ENCODE measurements around the gene IQSEC3. TPM values are rescaled to one million over a fixed set of nuclear protein-coding genes. Genes with fewer than 3 reads are reported as not detected.

IQSEC3 gene
- total and polyA plus RNA-seq, 2 of the 13 experiments (the other 11 are each of a cell fraction or from before 2014, with no cell fraction given) = not detected

GRCh38 chr12:210277-211141 is 143.9 kb downstream of the IQSEC3 start (continued):
- no peak for TF ChIP-seq THYN1 (CRISPR knock-in tag; IDR thresholded peaks at IDR 0.05; ENCODE audit: borderline replicate concordance, low read depth)
- no peak for TF ChIP-seq ETS1 (CRISPR knock-in tag; IDR thresholded peaks at IDR 0.05)
- TF ChIP-seq KLF9 (CRISPR knock-in tag; IDR thresholded peaks at IDR 0.05; ENCODE audit: low read depth) = 0 out of 2 replicates have a peak, but pooled peaks have one; percentile 70
- TF ChIP-seq BCLAF1 (IDR thresholded peaks at IDR 0.05) = no peak
- peak; percentile 93 for TF ChIP-seq HOXA3 (CRISPR knock-in tag; IDR thresholded peaks at IDR 0.05)
- TF ChIP-seq ZNF674 (CRISPR knock-in tag; IDR thresholded peaks at IDR 0.05; ENCODE audit: low read depth) = no peak
- peak; percentile 65; the same call in 1 of the 2 replicates for TF ChIP-seq SP140L (CRISPR knock-in tag; IDR thresholded peaks at IDR 0.05; ENCODE audit: borderline replicate concordance)
- no peak for TF ChIP-seq RFX3 (CRISPR knock-in tag; IDR thresholded peaks at IDR 0.05)
- peak; percentile 92 for TF ChIP-seq ZNF160 (CRISPR knock-in tag; IDR thresholded peaks at IDR 0.05)
- peak; percentile 83; the same call in 1 of the 2 replicates for TF ChIP-seq SRY (CRISPR knock-in tag; IDR thresholded peaks at IDR 0.05)
- TF ChIP-seq PITX1 (CRISPR knock-in tag; IDR thresholded peaks at IDR 0.05) = peak; percentile 99
- no peak for TF ChIP-seq JARID2 (CRISPR knock-in tag; IDR thresholded peaks at IDR 0.05; ENCODE audit: insufficient replicate concordance)
- TF ChIP-seq KAT2B (IDR thresholded peaks at IDR 0.05; ENCODE audit: borderline replicate concordance, low read depth, low read length) = peak; percentile 80
- peak; percentile 100 for TF ChIP-seq HMG20B (CRISPR knock-in tag; conservative IDR thresholded peaks at IDR 0.05)
- peak; percentile 86; the same call in 1 of the 2 replicates for TF ChIP-seq ZNF709 (CRISPR knock-in tag; IDR thresholded peaks at IDR 0.05)
- peak; percentile 95 for TF ChIP-seq ZNF614 (CRISPR knock-in tag; IDR thresholded peaks at IDR 0.05; ENCODE audit: borderline replicate concordance)
- TF ChIP-seq ZNF430 (CRISPR knock-in tag; IDR thresholded peaks at IDR 0.05) = peak; percentile 99
- no peak for TF ChIP-seq RFX1 (IDR thresholded peaks at IDR 0.05)
- 0 out of 2 replicates have a peak, but pooled peaks have one; percentile 50 for TF ChIP-seq KMT2B (CRISPR knock-in tag; IDR thresholded peaks at IDR 0.05)
- peak; percentile 84; the same call in 1 of the 2 replicates for TF ChIP-seq SIX1 (CRISPR knock-in tag; IDR thresholded peaks at IDR 0.05; ENCODE audit: borderline replicate concordance)
- peak; percentile 77; the same call in 1 of the 2 replicates for TF ChIP-seq ZNF510 (CRISPR knock-in tag; IDR thresholded peaks at IDR 0.05; ENCODE audit: low read depth)
- TF ChIP-seq ZUFSP (CRISPR knock-in tag; IDR thresholded peaks at IDR 0.05; ENCODE audit: borderline replicate concordance) = no peak
